Measurements from ENCODE around the gene BTLA. TPM values are rescaled to one million over a fixed set of nuclear protein-coding genes. Genes with fewer than 3 reads are reported as not detected.

BTLA gene
- total and polyA plus RNA-seq, 2 of the 8 experiments (the other 6 are each of a cell fraction or from before 2014, with no cell fraction given), result not detected

GRCh38 chr3:112472691-112473090 lies 26.6 kb downstream of the BTLA start:
- no peak overlapping the region for H2BK120ac ChIP-seq (replicated peaks; ENCODE audit: low read depth, low read length)
- CTCF ChIA-PET (ENCODE audit: partially characterized antibody), result interaction anchor here (0.7 kb wide), 1 partner anchor 65 kb away, joined by 3 read pairs; no protein-coding TSS in a partner anchor
- H3K27ac ChIP-seq (ENCODE audit: low read depth, low read length), result no peak overlapping the region
- no peak overlapping the region for H2AK5ac ChIP-seq (ENCODE audit: low read depth, low read length)
- no peak overlapping the region for H3K18ac ChIP-seq (ENCODE audit: extremely low read depth, low read length)
- H2BK20ac ChIP-seq (ENCODE audit: low read length), result no peak overlapping the region
- H3K4me3 ChIP-seq (ENCODE audit: extremely low read depth in 1 of 4, insufficient read depth in 2 of 4, low read depth in 3 of 4, low read length in 4 of 4), result no peak overlapping the region
- no peaks in the 10 kb centered on the region for H3K36me3 ChIP-seq (ENCODE audit: control insufficient read depth in 2 of 4, insufficient read depth in 4 of 4, low read length in 3 of 4)
- 86% methylated on average over 1 of the region's 1 CpG; no CpG with 5 or more reads in 1 of the 2 experiments for WGBS, 2 experiments (ENCODE audit: extremely low coverage in 1 of 2, insufficient coverage in 1 of 2, insufficient read length in 1 of 2, insufficient replicate concordance in 2 of 2, low coverage in 1 of 2, low lambda C conversion rate in 2 of 2, missing lambda C conversion rate in 1 of 2)
- H2BK5ac ChIP-seq (ENCODE audit: low read depth, low read length), result no peak overlapping the region
- no peak overlapping the region for H3K14ac ChIP-seq (ENCODE audit: insufficient read length)
- POLR2A ChIA-PET (ENCODE audit: partially characterized antibody), result no interaction called here
- no peak overlapping the region for H3K23ac ChIP-seq (ENCODE audit: insufficient read length)
- no peaks in the 10 kb centered on the region for H3K9me3 ChIP-seq (ENCODE audit: insufficient read depth in 2 of 2, low read depth in 1 of 2, low read length in 1 of 2)
- H4K91ac ChIP-seq (replicated peaks; ENCODE audit: insufficient read length, low read length), result no peak overlapping the region
- no peak overlapping the region for H3K4ac ChIP-seq (replicated peaks; ENCODE audit: insufficient read length, low read depth, low read length)
- no peaks in the 10 kb centered on the region for H3K23me2 ChIP-seq (ENCODE audit: low read depth, low read length)
- H4K5ac ChIP-seq (ENCODE audit: insufficient read length, low read depth, low read length), result no peak overlapping the region
- H2AFZ ChIP-seq (ENCODE audit: low read length), result no peak overlapping the region
- FAIRE-seq (no peak), DNase-seq (ENCODE audit: low read depth in 1 of 2, low spot score in 2 of 2) (no peak)
- H3K79me1 ChIP-seq (ENCODE audit: low read depth, low read length), result no peaks in the 10 kb centered on the region
- H3K56ac ChIP-seq (replicated peaks; ENCODE audit: insufficient read length, low read depth, low read length), result no peak overlapping the region
- H3K4me2 ChIP-seq (ENCODE audit: insufficient read depth in 1 of 2, low read depth in 2 of 2, low read length in 2 of 2), result no peak overlapping the region
- no peaks in the 10 kb centered on the region for H3K79me2 ChIP-seq (ENCODE audit: control insufficient read depth in 1 of 2, insufficient read depth in 2 of 2, low read length in 2 of 2)
- H3K9ac ChIP-seq (replicated peaks in 1 of 4; ENCODE audit: extremely low read depth in 1 of 4, low read depth in 3 of 4, low read length in 3 of 4), result no peak overlapping the region
- no peak overlapping the region for H2BK15ac ChIP-seq (ENCODE audit: low read length)
- H2BK12ac ChIP-seq (ENCODE audit: low read depth, low read length), result no peak overlapping the region
- H4K8ac ChIP-seq (ENCODE audit: extremely low read depth, insufficient read depth, low read length), result no peak overlapping the region
- H3K27me3 ChIP-seq (replicated peaks in 1 of 4; ENCODE audit: control insufficient read depth in 3 of 4, extremely low read depth in 1 of 4, insufficient read depth in 3 of 4, low read length in 3 of 4), result no peaks in the 10 kb centered on the region
- H3K4me1 ChIP-seq (replicated peaks in 1 of 4; ENCODE audit: control insufficient read depth in 3 of 4, insufficient read depth in 4 of 4, low read length in 3 of 4), result no peaks in the 10 kb centered on the region
- H4K20me1 ChIP-seq (replicated peaks in 1 of 2; ENCODE audit: control insufficient read depth in 1 of 2, insufficient read depth in 2 of 2, low read length in 2 of 2), result no peaks in the 10 kb centered on the region
- TF ChIP-seq CHD1 (IDR thresholded peaks at IDR 0.05; ENCODE audit: low read depth, low read length) (no peak), ASH2L (IDR thresholded peaks at IDR 0.05; ENCODE audit: low read length) (no peak), TBP (IDR thresholded peaks at IDR 0.05; ENCODE audit: low read depth, low read length) (no peak), BACH1 (IDR thresholded peaks at IDR 0.05; ENCODE audit: low read length) (no peak), CBX5 (IDR thresholded peaks at IDR 0.05; ENCODE audit: low read depth, low read length) (no peak), HDAC6 (IDR thresholded peaks at IDR 0.05; ENCODE audit: low read depth, low read length) (no peak), SIRT6 (IDR thresholded peaks at IDR 0.05; ENCODE audit: low read length) (no peak), EZH2 (IDR thresholded peaks at IDR 0.05; ENCODE audit: low read depth, low read length, severe bottlenecking) (no peak), ZNF274 (IDR thresholded peaks at IDR 0.05; ENCODE audit: borderline replicate concordance, extremely low read depth, low read length) (no peak), JUND (IDR thresholded peaks at IDR 0.05; ENCODE audit: low read length) (no peak), USF2 (IDR thresholded peaks at IDR 0.05; ENCODE audit: low read length) (no peak), MAFK (IDR thresholded peaks at IDR 0.05; ENCODE audit: low read depth, low read length) (no peak), TAF7 (optimal IDR thresholded peaks at IDR 0.05; ENCODE audit: borderline replicate concordance, low read depth, low read length) (no peak), HDAC2 (IDR thresholded peaks at IDR 0.05; ENCODE audit: borderline replicate concordance in 1 of 2, low read depth in 2 of 2, low read length in 2 of 2) (no peak)

Measured in H1 (cell line).